Sigmoid colon (tissue), 7 donors: ENCODE results near the gene FGD1. TPM values are rescaled to one million over a fixed set of nuclear protein-coding genes. Genes with fewer than 3 reads are reported as not detected.

ENCODE experiments used
- DNase-seq: peaks from one replicate; pipeline ENCODE4 v3.0.0-alpha.2; 2019
- H3K27ac ChIP-seq, 4 donors: fragments of 200-600 bp; sonication (generic); one replicate each; pipeline ENCODE4 v1.5.1; 2016 to 2019; ENCODE audit warnings: mild to moderate bottlenecking in 1 of 4
- H3K27me3 ChIP-seq, 3 donors: fragments of 200-600 bp; sonication (generic); one replicate each; pipeline ENCODE4 v1.5.1; 2019; ENCODE audit warnings: mild to moderate bottlenecking in 1 of 3
- H3K36me3 ChIP-seq, 4 donors: fragments of 200-600 bp; sonication (generic); one replicate each; pipeline ENCODE4 v1.5.1; 2016 to 2019
- H3K4me1 ChIP-seq, 4 donors: fragments of 200-600 bp; sonication (generic); one replicate each; pipeline ENCODE4 v1.5.1; 2017 to 2019
- H3K4me3 ChIP-seq, 4 donors: fragments of 200-600 bp; sonication (generic); one replicate each; pipeline ENCODE4 v1.5.1; 2017 to 2019; ENCODE audit warnings: mild to moderate bottlenecking in 2 of 4, moderate library complexity in 1 of 4
- H3K9me3 ChIP-seq, 4 donors: fragments of 200-600 bp in 3 of 4; sonication (generic) in 3 of 4; one replicate each; pipeline versions ENCODE4 v1.5.1 to v1.6.1; 2013 to 2019
- EP300 ChIP-seq, 4 donors: sonication (generic); formaldehyde crosslinking; IDR thresholded peaks; one replicate each; pipeline ENCODE4 v1.6.1; 2017; ENCODE audit warnings: antibody characterized with exemption in 4 of 4
- POLR2A ChIP-seq, 2 donors: fragments of 450-650 bp; IDR thresholded peaks; one replicate each; pipeline ENCODE4 v1.6.1; 2016; ENCODE audit warnings: antibody characterized with exemption in 2 of 2, mild to moderate bottlenecking in 2 of 2, moderate library complexity in 2 of 2
- POLR2AphosphoS5 ChIP-seq, 4 donors: sonication (generic); formaldehyde crosslinking; IDR thresholded peaks; one replicate each; pipeline ENCODE4 v1.6.1; 2017; ENCODE audit warnings: antibody characterized with exemption in 4 of 4
- WGBS, 2 donors: extraction: QIAGEN DNeasy Blood & Tissue Kit; methylation state at CpG; one replicate each; pipeline ENCODE4 v1.1.7; 2013; 5-methylcytosine and 5-hydroxymethylcytosine counted together
- intact Hi-C: fragments of 100-400 bp; cut with DNase I; formaldehyde crosslinking; loops from one replicate; pipeline ENCODE4 v1.15.1; 2023
- polyA plus RNA-seq, 3 donors: library from polyadenylated mRNA; stranded (reverse); fragments of 200-250 nt; gene quantifications; one replicate each; pipeline ENCODE4 v1.2.3, GENCODE V29; 2013
- total RNA-seq, 4 donors: library from RNA; depleted of rRNA; stranded (reverse); fragments of >200 nt; gene quantifications; one replicate each; pipeline ENCODE4 v1.1.0, GENCODE V29; 2016
- TF ChIP-seq, protein P1 (sequence below), 4 experiments: fragments of 450-650 bp in 3 of 4; fragments of 200-600 bp in 1 of 4; IDR thresholded peaks; one replicate each; pipeline ENCODE4 v1.5.1; 2016 to 2019; ENCODE audit warnings: antibody characterized with exemption in 4 of 4, mild to moderate bottlenecking in 3 of 4, moderate library complexity in 2 of 4
- donor health status: healthy with polysubstance abuse.
- donor health status: Bipolar disorder and iron deficiency.
- donor health status: healthy.

Gene FGD1
- total and polyA plus RNA-seq, 7 donors: 0.60 to 9.7 (median 3.2) TPM

DNA sequence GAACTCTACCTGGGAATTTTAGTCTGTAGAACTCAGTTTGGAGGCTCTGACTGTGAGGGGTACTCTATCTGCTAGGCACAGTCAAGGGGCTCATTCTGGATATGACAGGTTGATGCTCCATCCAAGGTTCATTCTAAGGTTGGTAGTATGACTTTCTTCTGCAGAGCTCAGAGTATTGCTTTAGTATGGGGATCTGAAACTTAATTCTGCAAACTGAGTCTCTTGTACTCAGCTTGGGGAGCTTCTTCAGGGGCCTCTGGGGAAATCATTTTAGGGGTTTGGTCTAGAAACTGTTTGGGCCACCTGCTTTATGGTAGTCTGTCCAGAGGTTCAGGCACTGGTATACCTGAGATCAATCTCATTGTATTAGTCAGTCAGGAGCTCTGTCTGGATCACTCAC lies 65.5 kb downstream of the FGD1 start:
- Histone ChIP-seq H3K36me3 (no peaks in the 10 kb centered on the region), H3K4me1 (no peaks in the 10 kb centered on the region), H3K27ac (no peak overlapping the region), H3K27me3 (no peaks in the 10 kb centered on the region), H3K9me3 (no peaks in the 10 kb centered on the region), H3K4me3 (no peak overlapping the region)
- TF ChIP-seq POLR2A (IDR thresholded peaks at IDR 0.05) (no peak), POLR2AphosphoS5 (IDR thresholded peaks at IDR 0.05) (no peak), EP300 (IDR thresholded peaks at IDR 0.05) (no peak)
- TF ChIP-seq, protein P1, sequence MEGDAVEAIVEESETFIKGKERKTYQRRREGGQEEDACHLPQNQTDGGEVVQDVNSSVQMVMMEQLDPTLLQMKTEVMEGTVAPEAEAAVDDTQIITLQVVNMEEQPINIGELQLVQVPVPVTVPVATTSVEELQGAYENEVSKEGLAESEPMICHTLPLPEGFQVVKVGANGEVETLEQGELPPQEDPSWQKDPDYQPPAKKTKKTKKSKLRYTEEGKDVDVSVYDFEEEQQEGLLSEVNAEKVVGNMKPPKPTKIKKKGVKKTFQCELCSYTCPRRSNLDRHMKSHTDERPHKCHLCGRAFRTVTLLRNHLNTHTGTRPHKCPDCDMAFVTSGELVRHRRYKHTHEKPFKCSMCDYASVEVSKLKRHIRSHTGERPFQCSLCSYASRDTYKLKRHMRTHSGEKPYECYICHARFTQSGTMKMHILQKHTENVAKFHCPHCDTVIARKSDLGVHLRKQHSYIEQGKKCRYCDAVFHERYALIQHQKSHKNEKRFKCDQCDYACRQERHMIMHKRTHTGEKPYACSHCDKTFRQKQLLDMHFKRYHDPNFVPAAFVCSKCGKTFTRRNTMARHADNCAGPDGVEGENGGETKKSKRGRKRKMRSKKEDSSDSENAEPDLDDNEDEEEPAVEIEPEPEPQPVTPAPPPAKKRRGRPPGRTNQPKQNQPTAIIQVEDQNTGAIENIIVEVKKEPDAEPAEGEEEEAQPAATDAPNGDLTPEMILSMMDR (IDR thresholded peaks at IDR 0.05): no peak
- no peak for DNase-seq
- intact Hi-C loops: no loop called here

DNA sequence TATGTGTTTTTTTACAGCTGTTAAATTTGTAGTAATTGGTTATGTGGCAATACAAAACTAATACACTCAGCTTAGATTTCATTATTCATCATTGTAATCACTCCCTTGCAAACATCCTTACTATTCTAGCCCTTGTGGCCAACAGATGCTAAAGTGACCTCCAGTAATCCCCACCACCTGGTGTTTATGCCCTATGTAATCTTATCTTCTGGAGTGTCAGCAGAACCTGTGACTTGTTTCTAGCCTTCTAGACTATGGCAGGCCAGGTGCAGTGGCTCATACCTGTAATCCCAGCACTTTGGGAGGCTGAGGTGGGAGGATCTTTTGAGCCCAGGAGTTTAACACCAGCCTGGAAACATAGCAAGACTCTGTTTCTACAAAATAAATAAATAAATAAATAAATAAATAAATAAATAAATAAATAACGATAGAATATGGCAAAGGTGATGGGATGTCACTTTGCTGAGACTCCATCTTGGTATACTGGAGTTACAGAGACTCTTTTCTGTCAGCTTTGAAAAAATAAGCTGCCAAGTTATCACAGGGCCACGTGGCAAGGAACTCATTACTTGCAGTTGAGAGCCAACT lies 68.1 kb downstream of the FGD1 start:
- Histone ChIP-seq H3K4me3 (no peak overlapping the region), H3K27ac (no peak overlapping the region), H3K36me3 (no peaks in the 10 kb centered on the region), H3K9me3 (no peaks in the 10 kb centered on the region), H3K27me3 (no peaks in the 10 kb centered on the region), H3K4me1 (no peaks in the 10 kb centered on the region)
- TF ChIP-seq POLR2A (IDR thresholded peaks at IDR 0.05) (no peak), POLR2AphosphoS5 (IDR thresholded peaks at IDR 0.05) (no peak), EP300 (IDR thresholded peaks at IDR 0.05) (no peak)
- TF ChIP-seq, protein P1 (IDR thresholded peaks at IDR 0.05): no peak
- 76 to 84% methylated on average over 2 of the region's 2 CpGs for WGBS, 2 donors
- intact Hi-C loops: no loop called here
- no peak for DNase-seq

DNA sequence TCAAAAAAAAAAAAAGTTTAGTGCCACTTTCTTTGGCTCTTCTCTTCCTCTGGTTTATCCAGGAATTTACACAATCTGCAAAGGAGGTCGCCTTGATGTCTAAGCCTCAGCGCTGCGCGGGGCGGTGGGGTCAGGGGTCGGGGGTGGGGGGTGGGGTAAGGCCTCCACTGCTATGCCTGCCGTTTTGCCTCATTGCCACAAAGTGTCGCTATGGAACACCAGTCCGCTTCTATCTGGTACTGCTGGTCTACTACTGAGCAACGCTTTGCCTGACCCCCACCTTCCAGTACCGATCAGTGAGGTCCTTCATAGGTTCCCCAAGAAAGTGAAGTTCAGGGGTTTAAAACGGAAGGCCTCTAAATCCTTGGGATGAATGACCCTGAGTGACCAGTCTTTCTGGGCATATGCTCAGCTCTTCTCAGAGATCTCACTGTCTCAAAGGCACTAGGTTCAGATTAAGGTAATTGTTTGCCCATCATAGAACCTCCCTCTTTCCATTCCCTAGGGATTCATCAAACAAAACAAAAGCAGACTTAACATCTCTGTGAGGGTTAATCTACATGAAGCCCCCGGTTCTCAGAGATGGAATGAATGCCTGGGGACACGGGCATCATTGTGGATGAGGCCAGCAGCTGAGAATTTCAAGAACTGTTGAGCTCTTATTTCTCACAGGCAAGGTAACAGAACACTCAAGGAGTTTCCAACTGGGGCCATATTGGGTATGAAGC lies 72.7 kb downstream of the FGD1 start:
- H3K36me3 ChIP-seq: no peaks in the 10 kb centered on the region
- TF ChIP-seq, protein P1 (IDR thresholded peaks at IDR 0.05): no peak
- TF ChIP-seq POLR2AphosphoS5 (IDR thresholded peaks at IDR 0.05): no peak
- TF ChIP-seq POLR2A (IDR thresholded peaks at IDR 0.05): no peak
- no peak for TF ChIP-seq EP300 (IDR thresholded peaks at IDR 0.05)
- DNase-seq: no peak
- no peak overlapping the region for H3K27ac ChIP-seq
- 40% methylated on average over 14 of the region's 14 CpGs for WGBS, 2 donors
- H3K4me1 ChIP-seq: no peaks in the 10 kb centered on the region
- intact Hi-C loops: no loop called here
- H3K4me3 ChIP-seq: no peak overlapping the region
- H3K9me3 ChIP-seq: no peaks in the 10 kb centered on the region
- no peaks in the 10 kb centered on the region for H3K27me3 ChIP-seq

DNA sequence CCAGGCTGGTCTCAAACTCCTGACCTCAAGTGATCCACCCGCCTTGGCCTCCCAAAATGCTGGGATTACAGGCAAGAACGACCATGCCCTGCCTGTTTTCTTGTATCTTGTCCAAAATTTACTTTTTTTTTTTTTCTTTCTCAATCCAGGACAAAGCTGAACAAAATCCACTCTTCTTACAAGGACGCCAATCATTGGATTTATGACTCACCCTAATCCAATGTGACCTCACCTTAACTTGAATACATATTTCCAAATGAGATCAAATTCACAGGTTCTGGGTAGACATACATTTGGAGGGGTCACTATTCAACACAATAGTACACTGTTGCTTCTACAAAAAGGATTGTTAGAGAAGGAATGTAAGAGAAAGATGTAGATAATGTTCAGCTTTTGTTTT lies 73.9 kb downstream of the FGD1 start:
- 71 to 83% methylated on average over 3 of the region's 3 CpGs for WGBS, 2 donors

More for the DNA sequence above, 73.9 kb downstream of the FGD1 start:
- no peaks in the 10 kb centered on the region for H3K4me1 ChIP-seq
- no peak overlapping the region for H3K27ac ChIP-seq
- no peak overlapping the region for H3K4me3 ChIP-seq
- TF ChIP-seq, protein P1 (IDR thresholded peaks at IDR 0.05): no peak
- TF ChIP-seq EP300 (IDR thresholded peaks at IDR 0.05) (no peak), POLR2A (IDR thresholded peaks at IDR 0.05) (no peak), POLR2AphosphoS5 (IDR thresholded peaks at IDR 0.05) (no peak)
- intact Hi-C loops: no loop called here
- no peaks in the 10 kb centered on the region for H3K36me3 ChIP-seq
- DNase-seq: no peak
- no peaks in the 10 kb centered on the region for H3K27me3 ChIP-seq
- H3K9me3 ChIP-seq: no peaks in the 10 kb centered on the region
